GM12872 (cell line): Measurements from ENCODE around the gene SLC23A2.
A peak's percentile ranks its signal among the peaks of the same experiment; 100 is the strongest.

Source experiments
- TF ChIP-seq, protein P1 (sequence below): IDR thresholded peaks from 3 replicates; pipeline ENCODE4 v1.5.1; 2011; ENCODE audit warnings: low read depth, mild to moderate bottlenecking, low read length, moderate library complexity; ENCODE audit not compliant: insufficient read depth

The SLC23A2 gene

DNA sequence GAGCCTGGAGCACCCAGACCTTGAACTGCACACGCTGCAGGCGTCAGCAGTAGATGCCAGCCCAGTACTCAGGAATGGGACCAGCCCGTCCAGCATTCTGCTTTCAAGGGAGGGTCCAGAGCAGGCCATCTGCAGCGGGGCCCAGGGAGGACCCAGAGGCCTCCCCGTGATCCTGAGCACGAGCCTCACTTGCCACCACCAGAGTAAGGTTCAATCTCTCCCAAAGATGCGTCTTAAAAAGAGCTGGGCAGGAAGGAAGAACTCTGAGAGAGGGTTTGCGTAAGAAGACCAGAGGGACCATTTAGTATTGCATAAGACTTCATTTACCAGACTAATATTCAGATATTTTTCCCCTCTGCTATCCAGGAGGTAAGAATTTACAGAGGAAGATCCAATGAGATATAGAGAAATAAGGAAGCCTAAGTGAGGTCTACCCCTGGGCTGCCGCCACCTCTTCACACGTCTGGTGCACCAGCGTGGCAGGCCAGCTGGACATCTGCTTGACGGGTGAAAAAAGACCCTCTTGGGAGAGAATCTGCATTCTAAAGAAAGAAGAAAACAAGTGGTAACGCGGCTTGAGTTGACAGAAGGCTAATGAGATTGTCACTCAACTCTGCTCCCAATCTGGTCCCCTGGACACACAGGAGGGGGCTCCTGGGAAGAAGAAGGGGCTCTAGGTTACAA is 172.3 kb downstream of the SLC23A2 start:
- TF ChIP-seq, protein P1, sequence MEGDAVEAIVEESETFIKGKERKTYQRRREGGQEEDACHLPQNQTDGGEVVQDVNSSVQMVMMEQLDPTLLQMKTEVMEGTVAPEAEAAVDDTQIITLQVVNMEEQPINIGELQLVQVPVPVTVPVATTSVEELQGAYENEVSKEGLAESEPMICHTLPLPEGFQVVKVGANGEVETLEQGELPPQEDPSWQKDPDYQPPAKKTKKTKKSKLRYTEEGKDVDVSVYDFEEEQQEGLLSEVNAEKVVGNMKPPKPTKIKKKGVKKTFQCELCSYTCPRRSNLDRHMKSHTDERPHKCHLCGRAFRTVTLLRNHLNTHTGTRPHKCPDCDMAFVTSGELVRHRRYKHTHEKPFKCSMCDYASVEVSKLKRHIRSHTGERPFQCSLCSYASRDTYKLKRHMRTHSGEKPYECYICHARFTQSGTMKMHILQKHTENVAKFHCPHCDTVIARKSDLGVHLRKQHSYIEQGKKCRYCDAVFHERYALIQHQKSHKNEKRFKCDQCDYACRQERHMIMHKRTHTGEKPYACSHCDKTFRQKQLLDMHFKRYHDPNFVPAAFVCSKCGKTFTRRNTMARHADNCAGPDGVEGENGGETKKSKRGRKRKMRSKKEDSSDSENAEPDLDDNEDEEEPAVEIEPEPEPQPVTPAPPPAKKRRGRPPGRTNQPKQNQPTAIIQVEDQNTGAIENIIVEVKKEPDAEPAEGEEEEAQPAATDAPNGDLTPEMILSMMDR: no peak

DNA sequence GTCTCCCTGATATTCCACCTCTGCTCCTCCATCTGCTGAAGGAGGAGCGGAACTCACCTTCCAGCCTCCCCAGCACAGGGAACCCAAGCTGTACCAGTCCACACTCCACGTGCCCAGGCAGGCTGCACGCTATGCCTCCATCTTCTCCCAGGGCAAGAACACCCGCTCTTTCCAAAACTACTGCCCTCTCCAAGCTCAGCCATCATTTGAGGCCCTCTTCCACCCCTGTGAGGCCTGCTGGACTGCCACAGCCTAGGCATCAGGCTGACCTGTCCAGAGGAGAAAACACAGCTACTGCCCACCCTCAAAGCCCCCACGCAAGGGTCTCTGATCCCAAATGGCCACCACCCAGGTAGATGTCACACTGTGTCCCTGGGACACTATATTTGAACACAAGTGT is 179.7 kb downstream of the SLC23A2 start:
- TF ChIP-seq, protein P1: no peak

DNA sequence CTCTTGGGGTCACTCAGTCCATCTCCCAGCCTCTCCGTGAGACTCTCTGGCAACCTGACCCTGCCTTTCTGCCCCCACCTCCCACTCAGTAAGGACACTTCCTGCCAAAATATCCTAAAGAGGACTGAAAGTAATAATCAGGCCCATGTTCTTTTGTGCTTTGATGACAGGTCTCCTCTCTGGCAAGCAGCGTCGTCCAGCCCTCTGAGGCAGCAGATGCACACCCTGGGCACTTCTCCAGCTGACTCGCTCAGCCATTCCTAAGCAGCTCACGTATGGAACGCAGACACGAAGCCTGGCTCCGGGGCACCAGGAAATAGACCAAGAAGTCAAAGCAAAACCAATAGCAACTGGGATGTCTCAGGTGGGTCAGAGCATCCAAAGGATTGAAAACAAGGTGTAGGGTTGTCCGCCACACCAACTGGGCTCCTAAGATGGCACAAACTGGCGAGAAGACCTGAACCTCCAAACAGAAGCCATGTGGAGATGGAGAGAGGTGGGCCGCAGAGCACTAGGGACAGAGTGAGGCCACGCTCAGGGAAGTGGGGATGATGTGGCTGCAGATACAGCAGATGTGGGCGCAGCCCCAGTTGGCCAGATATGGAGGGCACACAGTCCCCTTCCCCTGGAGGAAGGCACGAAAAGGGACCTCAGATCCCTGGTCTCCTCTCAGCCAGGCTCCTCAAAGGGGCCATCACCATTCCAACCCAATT is 180.3 kb downstream of the SLC23A2 start:
- TF ChIP-seq, protein P1: no peak

DNA sequence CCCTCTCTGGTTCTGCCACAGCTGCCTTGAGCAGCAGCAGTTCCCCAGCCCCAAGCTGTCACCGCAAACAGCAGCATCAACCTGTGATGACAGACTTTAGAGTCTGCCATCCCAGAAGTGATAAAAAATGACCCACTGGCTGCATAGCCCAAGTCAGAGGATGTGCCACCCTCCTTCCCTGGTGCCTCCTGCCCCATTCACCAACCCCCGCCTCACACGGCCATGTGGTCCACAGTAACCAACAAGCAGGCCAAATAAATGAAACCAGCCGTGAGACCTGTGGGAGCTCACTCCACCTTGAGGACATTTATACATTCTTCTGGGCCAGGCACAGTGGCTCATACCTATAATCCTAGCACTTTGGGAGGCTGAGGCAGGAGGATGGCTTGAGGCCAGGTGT is 181.4 kb downstream of the SLC23A2 start:
- TF ChIP-seq, protein P1: no peak

DNA sequence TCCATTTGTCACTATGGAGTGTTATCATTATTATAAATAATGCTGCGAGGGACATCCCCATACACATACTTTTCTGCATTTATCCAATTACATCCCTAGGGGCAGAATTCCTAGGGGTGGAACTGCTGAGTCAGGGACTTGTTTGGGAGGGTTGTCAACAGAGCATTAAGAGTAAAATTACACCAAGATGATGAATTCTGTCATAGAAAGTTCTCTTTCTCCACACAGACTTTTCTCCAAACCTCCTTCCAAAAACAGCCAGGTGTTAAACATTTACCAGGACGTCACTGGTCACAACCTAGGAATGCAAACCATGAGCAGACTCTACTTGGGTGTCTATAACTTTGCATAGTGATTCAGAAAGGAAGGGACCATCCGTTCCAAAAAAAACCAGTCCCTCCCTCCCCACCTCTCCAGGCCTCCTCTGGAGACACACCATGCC is 184.1 kb downstream of the SLC23A2 start:
- TF ChIP-seq, protein P1: no peak

DNA sequence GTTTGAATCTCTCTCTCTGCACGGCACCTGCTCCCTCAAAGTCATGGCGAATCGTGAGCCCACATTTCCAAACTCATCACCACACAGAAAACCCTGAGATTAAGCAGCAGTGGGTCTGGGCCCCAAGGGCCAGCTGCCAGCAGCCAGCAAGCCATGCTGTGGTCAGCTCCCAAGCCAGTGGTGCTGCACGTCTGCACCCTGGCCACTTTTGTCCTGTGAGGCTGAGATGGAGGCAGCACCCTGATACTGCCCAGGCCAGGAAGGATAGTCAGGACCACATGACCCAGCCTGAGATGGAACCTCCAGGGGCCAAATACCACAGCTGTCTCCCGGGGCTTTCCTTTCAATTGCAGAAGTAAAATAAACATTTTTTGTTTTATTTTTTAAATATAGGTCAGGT is 185.7 kb downstream of the SLC23A2 start:
- TF ChIP-seq, protein P1: no peak

DNA sequence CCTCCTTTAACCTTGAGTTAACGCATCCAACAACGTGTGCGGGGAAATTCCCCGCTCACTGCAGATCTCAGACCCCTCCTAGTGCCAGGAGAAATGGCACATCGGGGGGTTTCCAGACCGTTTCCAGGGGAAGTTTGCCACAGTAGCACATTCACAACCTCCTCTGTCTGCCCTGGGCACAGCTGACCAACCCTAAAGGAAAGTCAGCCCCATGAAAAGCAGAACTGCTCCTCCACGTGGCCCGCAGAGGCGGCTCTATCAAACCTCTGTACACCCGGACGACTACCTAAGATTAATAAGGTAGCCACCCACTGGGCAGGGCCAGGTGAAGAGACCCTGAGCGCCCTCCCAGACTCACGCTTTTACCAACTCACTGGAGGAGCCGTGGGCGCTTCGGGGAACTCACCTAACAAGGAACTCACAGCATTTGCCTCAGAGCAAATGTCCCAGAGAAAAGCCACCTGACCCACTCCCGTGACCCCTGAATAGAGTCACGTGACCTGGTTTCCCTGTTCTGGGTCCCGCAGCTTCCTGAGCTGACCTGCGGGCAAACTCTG is 186.5 kb downstream of the SLC23A2 start:
- TF ChIP-seq, protein P1: peak; percentile 36; the same call in 2 of the 3 replicates
